HG03095 (cell line): ENCODE measurements around the gene RALGPS1.

ENCODE experiments used
- ATAC-seq: cut with Tn5 transposase; IDR thresholded peaks from one replicate; pipeline ENCODE4 v1.9.1; 2021; ENCODE audit warnings: moderate library complexity; ENCODE audit not compliant: unreplicated experiment

The RALGPS1 gene

GRCh38 chr9:127114606-127115005 is 200.0 kb downstream of the RALGPS1 start:
- ATAC-seq = no peak

- no peak for ATAC-seq
These were observed 201.6 kb downstream of the RALGPS1 start for GRCh38 chr9:127116088-127116726.

- ATAC-seq = no peak
These were observed 202.4 kb downstream of the RALGPS1 start for GRCh38 chr9:127116957-127117356.

- no peak for ATAC-seq
These were observed 203.2 kb downstream of the RALGPS1 start for GRCh38 chr9:127117801-127118200.

GRCh38 chr9:127118597-127119319 is 204.2 kb downstream of the RALGPS1 start:
- no peak for ATAC-seq

- no peak for ATAC-seq
These were observed 204.7 kb downstream of the RALGPS1 start for GRCh38 chr9:127119320-127119709.

GRCh38 chr9:127121628-127122175 is 207.1 kb downstream of the RALGPS1 start:
- no peak for ATAC-seq

GRCh38 chr9:127122176-127123063 is 207.8 kb downstream of the RALGPS1 start, which contains the start of gene ANGPTL2:
ANGPTL2 (minus strand) TSS chr9:127122635; CDS start chr9:127108731, 13,904 bp downstream.
- ATAC-seq = no peak

- no peak for ATAC-seq
These were observed 208.7 kb downstream of the RALGPS1 start for GRCh38 chr9:127123064-127123890.

- no peak for ATAC-seq
These were observed 209.5 kb downstream of the RALGPS1 start for GRCh38 chr9:127124111-127124531.

GRCh38 chr9:127124792-127125191 is 210.2 kb downstream of the RALGPS1 start:
- ATAC-seq = no peak

- no peak for ATAC-seq
These were observed 212.4 kb downstream of the RALGPS1 start for GRCh38 chr9:127126971-127127370.

- no peak for ATAC-seq
These were observed 213.9 kb downstream of the RALGPS1 start for GRCh38 chr9:127128341-127129072.

GRCh38 chr9:127129073-127129717 is 214.6 kb downstream of the RALGPS1 start:
- no peak for ATAC-seq

- no peak for ATAC-seq
These were observed 215.1 kb downstream of the RALGPS1 start for GRCh38 chr9:127129718-127130085.

GRCh38 chr9:127130235-127130634 is 215.7 kb downstream of the RALGPS1 start:
- no peak for ATAC-seq

GRCh38 chr9:127130661-127131538 is 216.3 kb downstream of the RALGPS1 start:
- ATAC-seq = no peak

GRCh38 chr9:127131871-127132270 is 217.3 kb downstream of the RALGPS1 start:
- no peak for ATAC-seq
